Tibial nerve (tissue), 4 donors: ENCODE data around the gene MRNIP. TPM values are rescaled to one million over a fixed set of nuclear protein-coding genes. Genes with fewer than 3 reads are reported as not detected.

ENCODE experiments used
- DNase-seq, 2 donors: peaks; one replicate each; pipeline ENCODE4 v3.0.0-alpha.2; 2019; ENCODE audit warnings: low spot score in 2 of 2
- H3K27ac ChIP-seq, 4 donors: fragments of 200-600 bp; sonication (generic) in 3 of 4; one replicate each; pipeline ENCODE4 v1.5.1; 2017 to 2019; ENCODE audit warnings: mild to moderate bottlenecking in 1 of 4
- H3K27me3 ChIP-seq, 2 donors: fragments of 200-600 bp; sonication (generic) in 1 of 2; one replicate each; pipeline versions ENCODE4 v1.5.1 to v1.6.0; 2017 to 2019
- H3K36me3 ChIP-seq, 3 donors: fragments of 200-600 bp; sonication (generic); one replicate each; pipeline ENCODE4 v1.5.1; 2018 to 2019
- H3K4me1 ChIP-seq, 4 donors: fragments of 200-600 bp; sonication (generic) in 3 of 4; one replicate each; pipeline ENCODE4 v1.5.1; 2017 to 2019
- H3K4me3 ChIP-seq, 4 donors: fragments of 200-600 bp; sonication (generic) in 3 of 4; one replicate each; pipeline ENCODE4 v1.5.1; 2017 to 2019; ENCODE audit warnings: mild to moderate bottlenecking in 1 of 4, moderate library complexity in 1 of 4
- H3K9me3 ChIP-seq, 4 donors: fragments of 200-600 bp; sonication (generic) in 3 of 4; one replicate each; pipeline ENCODE4 v1.5.1; 2017 to 2019
- EP300 ChIP-seq, 2 donors: sonication (generic); formaldehyde crosslinking; IDR thresholded peaks; one replicate each; pipeline ENCODE4 v1.6.1; 2017; ENCODE audit warnings: antibody characterized with exemption in 2 of 2, mild to moderate bottlenecking in 1 of 2
- POLR2A ChIP-seq, 2 donors: fragments of 450-650 bp; IDR thresholded peaks; one replicate each; pipeline ENCODE4 v1.6.1; 2017; ENCODE audit warnings: antibody characterized with exemption in 2 of 2, mild to moderate bottlenecking in 2 of 2, moderate library complexity in 2 of 2
- WGBS, 2 donors: methylation state at CpG; one replicate each; pipeline ENCODE4 v1.1.5; 2018; 5-methylcytosine and 5-hydroxymethylcytosine counted together
- total RNA-seq, 4 donors: library from RNA; depleted of rRNA; stranded (reverse); fragments of >200 nt; gene quantifications; one replicate each; pipeline ENCODE4 v1.1.0, GENCODE V29; 2016
- TF ChIP-seq, protein P1 (sequence below), 5 experiments: fragments of 200-600 bp in 3 of 5; fragments of 450-650 bp in 2 of 5; sonication (generic) in 3 of 5; IDR thresholded peaks; one replicate each; pipeline ENCODE4 v1.5.1; 2016 to 2019; ENCODE audit warnings: antibody characterized with exemption in 5 of 5, mild to moderate bottlenecking in 3 of 5, moderate library complexity in 2 of 5

Gene MRNIP
- total RNA-seq, 4 donors from 2014 or later: 48.5 to 82.4 (median 63.2) TPM

DNA sequence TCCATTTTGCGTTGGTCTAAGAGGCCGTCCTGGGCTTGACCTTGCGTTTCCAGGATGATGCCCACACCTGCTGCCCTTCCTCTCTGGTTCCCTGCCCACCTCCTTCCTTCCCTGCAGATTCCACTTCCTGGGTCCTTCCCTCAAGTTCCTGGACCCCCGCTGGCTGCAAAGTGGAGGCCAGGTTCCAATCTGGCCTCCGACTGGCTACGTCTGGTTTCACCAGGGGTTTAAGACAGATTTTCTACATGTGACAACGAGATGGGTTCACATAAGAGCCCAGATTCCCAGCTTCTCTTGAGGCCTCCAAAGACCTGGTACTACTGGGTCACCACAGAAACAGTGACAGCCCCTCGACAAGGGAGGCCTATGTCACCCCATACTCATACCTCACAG is 54.1 kb downstream of the MRNIP start:
- 85 to 87% methylated on average over 8 of the region's 8 CpGs for WGBS, 2 donors
- Histone ChIP-seq H3K27ac (peak overlapping the region in 2 of 4 donors; percentile 99), H3K4me1 (peaks cover 0 to 54% (median 43%) of the 10 kb centered on the region in 4 donors), H3K4me3 (peak overlapping the region in 1 of 4 donors; percentile 84), H3K9me3 (no peaks in the 10 kb centered on the region), H3K27me3 (no peaks in the 10 kb centered on the region), H3K36me3 (peaks cover 2 to 20% (median 2%) of the 10 kb centered on the region in 3 donors)
- TF ChIP-seq POLR2A (IDR thresholded peaks at IDR 0.05): no peak
- TF ChIP-seq EP300 (IDR thresholded peaks at IDR 0.05): no peak
- TF ChIP-seq, protein P1, sequence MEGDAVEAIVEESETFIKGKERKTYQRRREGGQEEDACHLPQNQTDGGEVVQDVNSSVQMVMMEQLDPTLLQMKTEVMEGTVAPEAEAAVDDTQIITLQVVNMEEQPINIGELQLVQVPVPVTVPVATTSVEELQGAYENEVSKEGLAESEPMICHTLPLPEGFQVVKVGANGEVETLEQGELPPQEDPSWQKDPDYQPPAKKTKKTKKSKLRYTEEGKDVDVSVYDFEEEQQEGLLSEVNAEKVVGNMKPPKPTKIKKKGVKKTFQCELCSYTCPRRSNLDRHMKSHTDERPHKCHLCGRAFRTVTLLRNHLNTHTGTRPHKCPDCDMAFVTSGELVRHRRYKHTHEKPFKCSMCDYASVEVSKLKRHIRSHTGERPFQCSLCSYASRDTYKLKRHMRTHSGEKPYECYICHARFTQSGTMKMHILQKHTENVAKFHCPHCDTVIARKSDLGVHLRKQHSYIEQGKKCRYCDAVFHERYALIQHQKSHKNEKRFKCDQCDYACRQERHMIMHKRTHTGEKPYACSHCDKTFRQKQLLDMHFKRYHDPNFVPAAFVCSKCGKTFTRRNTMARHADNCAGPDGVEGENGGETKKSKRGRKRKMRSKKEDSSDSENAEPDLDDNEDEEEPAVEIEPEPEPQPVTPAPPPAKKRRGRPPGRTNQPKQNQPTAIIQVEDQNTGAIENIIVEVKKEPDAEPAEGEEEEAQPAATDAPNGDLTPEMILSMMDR (IDR thresholded peaks at IDR 0.05): no peak
- no peak for DNase-seq

DNA sequence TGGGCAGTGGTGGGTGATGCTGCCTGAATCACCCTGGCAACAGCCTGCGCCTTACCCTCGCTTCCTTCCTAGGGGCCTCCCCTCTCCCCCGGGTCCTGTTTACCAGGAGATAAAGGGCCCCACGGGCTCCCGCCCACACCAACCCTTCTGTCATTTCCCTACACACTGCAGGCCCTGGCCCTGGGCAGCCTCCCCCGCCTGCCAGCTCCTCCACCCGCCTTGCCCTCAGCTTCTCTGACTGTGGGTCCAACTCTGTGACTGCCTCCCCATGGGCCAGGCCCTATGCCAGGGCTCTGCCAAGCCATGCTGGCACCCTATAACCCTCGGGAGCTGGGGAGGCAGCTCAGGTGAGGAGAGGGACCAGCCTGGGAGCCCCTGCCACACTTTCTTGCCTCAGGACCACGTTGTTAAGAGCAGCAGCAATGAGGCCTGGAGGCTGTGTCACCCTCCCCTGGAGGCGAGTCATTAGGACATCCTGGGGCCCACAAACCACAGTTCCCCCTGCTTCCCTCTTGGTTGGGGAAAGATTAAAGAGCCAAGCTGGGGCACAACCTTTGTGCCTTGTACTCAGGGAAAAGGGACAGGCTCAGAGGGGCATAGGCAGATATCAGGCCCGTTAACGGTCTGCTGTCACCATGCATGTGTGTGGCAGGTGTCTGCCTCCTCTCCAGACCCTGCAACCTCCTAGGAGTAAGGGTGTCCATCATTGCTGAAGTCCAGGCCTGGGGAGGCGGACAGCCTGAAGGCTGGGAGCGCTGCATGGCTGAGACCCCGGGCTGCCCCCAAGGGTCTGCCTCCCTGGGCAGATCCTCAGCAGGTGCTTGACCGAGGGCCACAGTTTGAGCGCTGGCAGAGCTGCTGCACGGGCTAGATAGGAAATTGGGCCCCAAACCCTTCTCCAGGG is 54.7 kb downstream of the MRNIP start:
- no peaks in the 10 kb centered on the region for H3K9me3 ChIP-seq
- 58 to 59% methylated on average over 14 to 17 of the region's 18 CpGs for WGBS, 2 donors
- peak overlapping the region in 1 of 4 donors; percentile 84 for H3K4me3 ChIP-seq
- peak overlapping the region in 3 of 4 donors; percentile 53 to 99 (median 61) for H3K27ac ChIP-seq
- peaks cover 0 to 54% (median 43%) of the 10 kb centered on the region in 4 donors for H3K4me1 ChIP-seq
- DNase-seq: no peak
- peaks cover 2 to 27% (median 8%) of the 10 kb centered on the region in 3 donors for H3K36me3 ChIP-seq
- TF ChIP-seq, protein P1 (IDR thresholded peaks at IDR 0.05): no peak
- H3K27me3 ChIP-seq: no peaks in the 10 kb centered on the region

DNA sequence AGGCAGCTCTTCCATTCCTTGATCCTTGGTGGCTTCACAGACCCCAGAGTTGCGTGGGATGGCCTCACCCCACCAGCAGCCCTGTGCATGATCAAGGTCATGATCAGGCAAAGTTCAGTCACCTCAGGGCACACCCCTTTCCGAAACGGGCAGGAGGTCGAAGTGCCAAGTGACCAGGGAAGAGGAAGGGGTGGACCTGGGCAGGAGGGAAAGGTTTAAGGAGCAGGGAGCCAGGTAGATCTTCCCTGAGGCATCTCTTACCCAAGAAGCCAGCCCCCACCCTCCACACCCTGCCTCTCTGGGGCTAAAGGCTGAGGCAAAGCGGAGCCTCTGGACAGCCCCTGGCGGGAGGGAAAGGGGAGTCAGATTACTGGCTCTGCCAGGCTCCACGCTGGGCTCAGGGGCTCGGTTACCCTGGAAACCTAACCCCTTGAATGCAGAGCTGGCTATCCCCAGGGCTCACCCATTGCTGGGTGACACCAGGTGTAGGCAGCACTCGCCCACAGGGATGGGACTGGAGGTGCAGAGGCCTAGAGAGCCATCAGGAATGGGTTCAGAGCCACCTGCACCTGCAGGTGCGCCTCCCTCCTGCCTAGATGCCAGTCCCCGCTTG is 55.6 kb downstream of the MRNIP start:
- Histone ChIP-seq H3K27me3 (no peaks in the 10 kb centered on the region), H3K9me3 (no peaks in the 10 kb centered on the region), H3K4me3 (no peak overlapping the region), H3K4me1 (peaks cover 0 to 50% (median 41%) of the 10 kb centered on the region in 4 donors), H3K36me3 (peaks cover 2 to 35% (median 14%) of the 10 kb centered on the region in 3 donors), H3K27ac (peak overlapping the region in 3 of 4 donors; percentile 53 to 99 (median 61))
- DNase-seq: no peak
- TF ChIP-seq, protein P1 (IDR thresholded peaks at IDR 0.05): no peak
- TF ChIP-seq EP300 (IDR thresholded peaks at IDR 0.05) (no peak), POLR2A (IDR thresholded peaks at IDR 0.05) (no peak)
- WGBS, 2 donors: 66 to 71% methylated on average over 7 to 11 of the region's 11 CpGs

DNA sequence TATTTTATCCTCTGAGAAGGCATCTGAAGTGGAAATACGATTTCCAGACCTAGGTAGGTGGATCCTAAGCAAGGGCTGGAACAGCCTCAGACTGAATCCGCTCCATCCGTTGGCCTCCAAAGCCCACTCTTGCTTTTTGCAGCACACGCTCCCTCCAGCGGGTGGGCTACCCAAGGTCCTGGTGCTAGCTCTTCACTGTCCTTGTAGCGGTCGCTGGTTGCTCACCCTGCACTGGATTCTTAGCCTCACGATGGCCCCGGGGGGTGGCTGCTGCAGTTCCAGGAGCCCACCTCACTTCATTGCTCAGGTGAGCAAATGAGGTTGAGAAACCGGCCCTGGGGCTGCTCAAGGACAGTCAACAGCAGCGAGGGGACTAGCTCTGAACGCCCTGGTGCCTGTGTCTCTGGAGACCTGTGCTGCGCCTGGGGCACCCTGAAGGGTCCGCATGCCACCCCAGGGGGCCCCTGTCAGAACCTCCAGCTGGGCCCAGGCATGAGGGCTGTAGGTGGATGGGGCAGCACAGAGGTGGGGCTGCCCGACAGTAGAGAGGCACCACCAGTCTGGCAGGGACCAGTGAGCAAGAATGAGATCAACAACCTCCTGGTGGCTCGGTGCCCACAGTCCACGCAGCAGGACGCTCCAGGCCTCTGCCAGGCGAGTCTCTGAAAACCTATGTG is 56.3 kb downstream of the MRNIP start:
- peak overlapping the region in 2 of 4 donors; percentile 12 to 61 for H3K27ac ChIP-seq

More for the DNA sequence above, 56.3 kb downstream of the MRNIP start:
- no peak for DNase-seq
- Histone ChIP-seq H3K4me1 (peaks cover 0 to 44% (median 36%) of the 10 kb centered on the region in 4 donors), H3K9me3 (no peaks in the 10 kb centered on the region), H3K4me3 (no peak overlapping the region), H3K36me3 (peaks cover 2 to 42% (median 14%) of the 10 kb centered on the region in 3 donors), H3K27me3 (no peaks in the 10 kb centered on the region)
- 84% methylated on average over 12 to 19 of the region's 19 CpGs for WGBS, 2 donors
- TF ChIP-seq, protein P1 (IDR thresholded peaks at IDR 0.05): no peak
